ENCODE data around the gene DCDC2C. TPM values are rescaled to one million over a fixed set of nuclear protein-coding genes. Genes with fewer than 3 reads are reported as not detected.

Gene DCDC2C
- total and polyA plus RNA-seq, 2 donors: 0.21 to 0.38 TPM

DNA sequence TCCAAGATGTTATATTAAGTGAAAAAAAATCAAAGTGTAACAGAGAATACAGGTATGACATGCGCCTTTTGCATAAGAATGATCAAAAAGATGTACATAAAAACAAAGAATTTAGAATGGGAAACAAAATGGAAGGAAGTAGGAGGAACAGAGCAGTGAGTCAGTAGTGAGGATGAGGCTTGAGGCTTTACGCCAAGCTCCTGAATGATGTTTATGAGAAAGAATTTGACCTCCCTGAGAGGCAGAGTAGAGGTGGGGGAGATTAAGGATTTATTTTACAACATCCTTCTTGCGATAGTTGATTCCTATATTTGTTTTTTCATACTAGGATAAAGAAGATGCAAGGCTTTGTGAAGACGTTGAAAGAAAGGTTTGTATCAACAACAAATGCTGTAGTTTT, 81.4 kb downstream of the DCDC2C start:
- H3K9me3 ChIP-seq (ENCODE audit: control insufficient read depth in 2 of 2, insufficient read depth in 1 of 2, low read length in 1 of 2): peaks cover 0 to 1% of the 10 kb centered on the region in 2 donors
- WGBS: 94% methylated on average over 4 of the region's 4 CpGs
- no peaks in the 10 kb centered on the region for H3K4me1 ChIP-seq (ENCODE audit: control insufficient read depth in 2 of 2, insufficient read depth in 2 of 2, low read length in 2 of 2)

DNA sequence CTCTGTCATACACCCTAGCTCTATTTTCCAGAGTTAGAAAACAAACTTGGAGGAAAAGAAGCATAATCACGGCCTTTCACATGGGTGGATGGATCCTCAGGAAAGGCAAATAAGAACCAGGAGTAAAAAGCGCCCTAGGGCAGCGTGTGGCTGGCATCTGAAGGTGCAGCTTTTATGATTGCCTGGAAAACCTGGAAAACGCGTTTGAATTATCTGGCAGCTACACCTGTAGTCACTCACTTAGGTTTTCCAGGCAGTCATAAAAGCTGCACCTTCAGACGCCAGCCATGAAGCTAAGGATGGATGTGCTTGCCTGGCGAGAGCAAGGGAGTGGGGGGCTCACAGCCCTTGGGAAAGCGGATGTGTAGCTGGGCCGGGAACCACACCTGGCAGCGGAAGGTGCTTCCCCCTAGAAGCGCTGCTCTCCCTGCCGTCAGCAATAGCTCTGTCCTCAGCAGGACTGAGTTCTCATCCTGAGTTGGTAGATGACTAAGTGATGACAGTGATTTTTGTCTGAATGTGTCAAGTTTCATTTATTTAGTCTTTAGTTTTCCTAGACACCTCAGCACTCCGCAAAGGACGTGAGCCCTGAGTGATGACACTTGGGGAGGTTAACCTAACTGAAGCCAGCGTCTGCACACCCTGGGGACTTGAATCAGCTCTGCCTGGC, 82.0 kb downstream of the DCDC2C start:
- H3K4me3 ChIP-seq (ENCODE audit: low read length in 2 of 2): no peak overlapping the region
- 93% methylated on average over 15 of the region's 15 CpGs for WGBS
- no peaks in the 10 kb centered on the region for H3K27me3 ChIP-seq (ENCODE audit: control insufficient read depth in 2 of 2, insufficient read depth in 1 of 2, low read length in 1 of 2)
- no peaks in the 10 kb centered on the region for H3K36me3 ChIP-seq (ENCODE audit: control insufficient read depth in 2 of 2, insufficient read depth in 2 of 2, low read length in 1 of 2)
- peak overlapping the region in 1 of 2 donors; percentile 26 for H3K27ac ChIP-seq (ENCODE audit: low read depth in 1 of 2, low read length in 1 of 2)
- DNase-seq (ENCODE audit: low read depth in 6 of 9, low spot score in 9 of 9): no peak
- H3K4me1 ChIP-seq (ENCODE audit: control insufficient read depth in 2 of 2, insufficient read depth in 2 of 2, low read length in 2 of 2): no peaks in the 10 kb centered on the region
- peaks cover 0 to 1% of the 10 kb centered on the region in 2 donors for H3K9me3 ChIP-seq (ENCODE audit: control insufficient read depth in 2 of 2, insufficient read depth in 1 of 2, low read length in 1 of 2)

More for the DNA sequence above, 81.4 kb downstream of the DCDC2C start:
- Histone ChIP-seq H3K27me3 (ENCODE audit: control insufficient read depth in 2 of 2, insufficient read depth in 1 of 2, low read length in 1 of 2) (no peaks in the 10 kb centered on the region), H3K27ac (ENCODE audit: low read depth in 1 of 2, low read length in 1 of 2) (no peak overlapping the region), H3K4me3 (ENCODE audit: low read length in 2 of 2) (no peak overlapping the region), H3K36me3 (ENCODE audit: control insufficient read depth in 2 of 2, insufficient read depth in 2 of 2, low read length in 1 of 2) (no peaks in the 10 kb centered on the region)
- DNase-seq (ENCODE audit: low read depth in 6 of 9, low spot score in 9 of 9): no peak

DNA sequence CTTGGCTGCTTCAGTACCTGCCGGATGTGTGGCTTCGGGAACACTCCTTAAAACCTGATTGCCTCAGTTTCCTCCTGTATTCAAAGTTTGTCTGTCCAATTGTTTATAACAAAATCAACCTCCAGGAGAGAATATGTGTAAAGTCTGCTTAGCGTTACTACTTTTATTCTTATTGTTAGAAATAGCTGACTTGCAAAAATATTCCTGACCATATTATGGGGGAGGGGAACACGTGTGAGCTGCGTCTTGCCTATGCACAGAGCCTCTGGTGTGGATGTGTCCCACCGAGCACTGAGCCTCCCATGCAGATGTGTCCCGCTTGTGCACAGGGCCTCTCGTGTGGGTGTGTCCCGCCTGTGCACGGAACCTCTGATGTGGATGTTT, 82.5 kb downstream of the DCDC2C start:
- DNase-seq (ENCODE audit: low read depth in 6 of 9, low spot score in 9 of 9): no peak
- peaks cover 0 to 1% of the 10 kb centered on the region in 2 donors for H3K9me3 ChIP-seq (ENCODE audit: control insufficient read depth in 2 of 2, insufficient read depth in 1 of 2, low read length in 1 of 2)
- H3K36me3 ChIP-seq (ENCODE audit: control insufficient read depth in 2 of 2, insufficient read depth in 2 of 2, low read length in 1 of 2): no peaks in the 10 kb centered on the region
- peak overlapping the region in 1 of 2 donors; percentile 26 for H3K27ac ChIP-seq (ENCODE audit: low read depth in 1 of 2, low read length in 1 of 2)
- H3K27me3 ChIP-seq (ENCODE audit: control insufficient read depth in 2 of 2, insufficient read depth in 1 of 2, low read length in 1 of 2): no peaks in the 10 kb centered on the region
- H3K4me3 ChIP-seq (ENCODE audit: low read length in 2 of 2): no peak overlapping the region
- no peaks in the 10 kb centered on the region for H3K4me1 ChIP-seq (ENCODE audit: control insufficient read depth in 2 of 2, insufficient read depth in 2 of 2, low read length in 2 of 2)
- 96% methylated on average over 10 of the region's 10 CpGs for WGBS

DNA sequence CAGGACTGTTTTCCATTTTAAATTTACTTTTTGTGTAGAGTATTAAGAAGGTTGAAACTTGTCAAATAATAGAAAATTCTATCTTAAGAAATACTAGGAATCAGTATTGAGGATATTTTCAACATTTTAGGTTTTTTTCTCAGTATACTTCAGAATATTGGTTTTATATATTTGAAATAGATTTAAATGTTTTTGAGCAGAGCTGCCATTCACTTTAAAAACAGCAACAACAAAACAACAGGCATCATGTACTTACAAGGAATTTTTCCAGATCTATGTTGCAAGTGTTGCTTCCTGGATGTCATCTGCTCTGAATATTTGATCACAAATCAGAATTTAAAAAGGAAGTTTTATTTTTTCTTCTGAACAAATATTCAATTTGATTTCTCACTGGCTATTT, 84.4 kb downstream of the DCDC2C start:
- no peak overlapping the region for H3K27ac ChIP-seq (ENCODE audit: low read depth in 1 of 2, low read length in 1 of 2)

DNA sequence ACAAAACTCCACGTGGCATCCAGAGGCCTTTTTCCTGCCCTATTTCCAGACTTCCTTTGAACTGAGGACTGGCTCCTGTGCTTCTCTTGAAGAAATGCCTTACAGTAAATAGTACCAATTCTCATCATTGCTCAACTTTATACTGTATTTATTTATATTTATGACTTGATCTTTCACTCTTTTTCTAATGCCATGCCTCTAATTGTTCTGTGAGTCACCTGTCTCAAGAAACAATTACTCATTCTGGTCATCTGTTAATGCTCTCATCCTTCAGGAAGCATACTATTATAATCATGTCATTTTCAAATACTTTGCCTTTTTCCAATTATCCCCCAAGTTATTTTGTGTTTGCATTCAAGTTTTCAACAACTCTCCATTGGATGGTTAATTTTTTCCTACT, 85.9 kb downstream of the DCDC2C start:
- Histone ChIP-seq H3K9me3 (ENCODE audit: control insufficient read depth in 2 of 2, insufficient read depth in 1 of 2, low read length in 1 of 2) (peaks cover 0 to 1% of the 10 kb centered on the region in 2 donors), H3K4me3 (ENCODE audit: low read length in 2 of 2) (no peak overlapping the region), H3K27me3 (ENCODE audit: control insufficient read depth in 2 of 2, insufficient read depth in 1 of 2, low read length in 1 of 2) (no peaks in the 10 kb centered on the region), H3K27ac (ENCODE audit: low read depth in 1 of 2, low read length in 1 of 2) (no peak overlapping the region), H3K4me1 (ENCODE audit: control insufficient read depth in 2 of 2, insufficient read depth in 2 of 2, low read length in 2 of 2) (no peaks in the 10 kb centered on the region), H3K36me3 (ENCODE audit: control insufficient read depth in 2 of 2, insufficient read depth in 2 of 2, low read length in 1 of 2) (no peaks in the 10 kb centered on the region)
- DNase-seq (ENCODE audit: low read depth in 6 of 9, low spot score in 9 of 9): no peak
- 43% methylated on average over 1 of the region's 1 CpG for WGBS

More for the DNA sequence above, 84.4 kb downstream of the DCDC2C start:
- Histone ChIP-seq H3K9me3 (ENCODE audit: control insufficient read depth in 2 of 2, insufficient read depth in 1 of 2, low read length in 1 of 2) (peaks cover 0 to 1% of the 10 kb centered on the region in 2 donors), H3K4me3 (ENCODE audit: low read length in 2 of 2) (no peak overlapping the region), H3K4me1 (ENCODE audit: control insufficient read depth in 2 of 2, insufficient read depth in 2 of 2, low read length in 2 of 2) (no peaks in the 10 kb centered on the region), H3K36me3 (ENCODE audit: control insufficient read depth in 2 of 2, insufficient read depth in 2 of 2, low read length in 1 of 2) (no peaks in the 10 kb centered on the region), H3K27me3 (ENCODE audit: control insufficient read depth in 2 of 2, insufficient read depth in 1 of 2, low read length in 1 of 2) (no peaks in the 10 kb centered on the region)
- DNase-seq (ENCODE audit: low read depth in 6 of 9, low spot score in 9 of 9): no peak

DNA sequence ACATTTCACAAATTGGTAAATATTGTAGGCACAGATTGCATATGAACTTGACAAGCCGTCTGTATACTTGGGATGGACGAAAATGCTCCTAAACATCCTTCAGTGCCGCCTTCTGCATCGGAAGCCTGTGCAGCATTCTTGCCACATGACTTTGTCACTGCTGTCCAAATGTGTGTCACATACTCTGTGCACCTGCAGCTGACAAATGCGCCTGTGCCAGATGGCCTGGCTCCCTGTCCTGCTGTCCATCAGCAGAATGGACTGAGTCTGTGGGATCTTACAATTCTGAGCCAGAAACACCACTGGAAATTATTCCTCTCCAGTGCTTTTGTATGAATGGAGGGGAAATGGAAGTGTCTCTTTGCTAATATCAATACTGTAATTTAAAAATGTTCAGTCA, 89.9 kb downstream of the DCDC2C start:
- H3K36me3 ChIP-seq (ENCODE audit: control insufficient read depth in 2 of 2, insufficient read depth in 2 of 2, low read length in 1 of 2): no peaks in the 10 kb centered on the region

DNA sequence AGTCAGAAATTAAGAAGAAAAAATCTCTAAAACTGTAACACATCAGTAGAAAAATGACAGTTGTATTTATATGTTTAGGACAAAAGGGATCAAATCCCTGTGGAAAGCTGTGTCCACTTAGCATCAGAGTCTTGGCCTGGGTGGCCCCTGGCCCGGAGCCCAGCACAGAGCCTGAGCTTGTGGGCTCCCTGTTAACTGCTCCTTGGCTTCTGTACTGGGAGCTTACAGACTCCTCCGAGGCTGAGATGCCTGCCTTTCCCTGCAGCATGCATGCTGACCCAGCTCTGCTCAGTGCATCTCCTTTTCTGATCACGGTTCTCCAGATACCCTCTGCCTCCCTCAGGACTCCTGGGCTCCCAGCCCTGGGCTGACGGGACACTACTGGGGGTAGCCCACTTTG, 98.1 kb downstream of the DCDC2C start:
- DNase-seq (ENCODE audit: low read depth in 6 of 9, low spot score in 9 of 9): no peak
- 88% methylated on average over 4 of the region's 4 CpGs for WGBS
- Histone ChIP-seq H3K27me3 (ENCODE audit: control insufficient read depth in 2 of 2, insufficient read depth in 1 of 2, low read length in 1 of 2) (no peaks in the 10 kb centered on the region), H3K4me3 (ENCODE audit: low read length in 2 of 2) (no peak overlapping the region), H3K9me3 (ENCODE audit: control insufficient read depth in 2 of 2, insufficient read depth in 1 of 2, low read length in 1 of 2) (no peaks in the 10 kb centered on the region), H3K4me1 (ENCODE audit: control insufficient read depth in 2 of 2, insufficient read depth in 2 of 2, low read length in 2 of 2) (no peaks in the 10 kb centered on the region), H3K27ac (ENCODE audit: low read depth in 1 of 2, low read length in 1 of 2) (no peak overlapping the region), H3K36me3 (ENCODE audit: control insufficient read depth in 2 of 2, insufficient read depth in 2 of 2, low read length in 1 of 2) (no peaks in the 10 kb centered on the region)

More for the DNA sequence above, 89.9 kb downstream of the DCDC2C start:
- DNase-seq (ENCODE audit: low read depth in 6 of 9, low spot score in 9 of 9): no peak
- Histone ChIP-seq H3K27me3 (ENCODE audit: control insufficient read depth in 2 of 2, insufficient read depth in 1 of 2, low read length in 1 of 2) (no peaks in the 10 kb centered on the region), H3K4me1 (ENCODE audit: control insufficient read depth in 2 of 2, insufficient read depth in 2 of 2, low read length in 2 of 2) (no peaks in the 10 kb centered on the region), H3K4me3 (ENCODE audit: low read length in 2 of 2) (no peak overlapping the region), H3K27ac (ENCODE audit: low read depth in 1 of 2, low read length in 1 of 2) (no peak overlapping the region), H3K9me3 (ENCODE audit: control insufficient read depth in 2 of 2, insufficient read depth in 1 of 2, low read length in 1 of 2) (no peaks in the 10 kb centered on the region)
- WGBS: 96% methylated on average over 5 of the region's 5 CpGs

DNA sequence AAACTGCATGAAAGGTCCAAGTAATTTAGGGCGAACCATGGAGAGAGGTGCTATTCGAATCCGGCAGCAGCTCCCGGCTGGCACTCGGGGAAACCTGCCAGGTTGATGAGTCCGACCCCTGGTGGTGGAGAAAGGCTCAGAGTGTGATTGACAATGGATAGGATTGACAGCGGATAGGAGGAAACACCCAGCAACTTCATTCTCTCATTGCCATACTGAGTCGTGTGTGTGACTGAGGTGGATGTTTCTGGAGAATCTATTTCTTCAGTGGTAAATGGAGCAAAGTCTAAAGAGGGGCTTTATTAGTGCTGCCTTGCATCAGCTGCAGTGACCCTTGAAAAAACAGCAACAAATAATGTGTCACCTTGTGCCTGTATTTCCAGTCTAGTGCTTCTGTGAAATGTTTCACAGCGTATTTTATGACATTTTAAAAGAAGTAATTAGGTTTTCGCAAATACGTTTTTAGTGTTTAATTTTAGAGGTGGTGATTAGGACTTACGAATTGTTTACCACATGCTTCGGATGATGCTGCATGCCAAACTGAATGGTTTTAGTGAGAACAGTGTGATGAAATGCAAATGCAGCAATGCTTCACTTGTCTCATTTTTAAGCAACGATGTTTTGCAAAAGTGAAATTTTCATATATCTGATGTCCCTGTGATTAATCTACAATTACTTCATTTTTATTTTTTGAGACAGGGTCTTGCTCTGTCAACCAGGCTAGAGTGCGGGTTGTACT, 102.0 kb downstream of the DCDC2C start:
- H3K36me3 ChIP-seq (ENCODE audit: control insufficient read depth in 2 of 2, insufficient read depth in 2 of 2, low read length in 1 of 2): no peaks in the 10 kb centered on the region
- WGBS: 70% methylated on average over 15 of the region's 15 CpGs
- no peaks in the 10 kb centered on the region for H3K4me1 ChIP-seq (ENCODE audit: control insufficient read depth in 2 of 2, insufficient read depth in 2 of 2, low read length in 2 of 2)
- DNase-seq (ENCODE audit: low read depth in 6 of 9, low spot score in 9 of 9): peak in 1 of 9 donors; percentile 8
- H3K27me3 ChIP-seq (ENCODE audit: control insufficient read depth in 2 of 2, insufficient read depth in 1 of 2, low read length in 1 of 2): no peaks in the 10 kb centered on the region
- no peaks in the 10 kb centered on the region for H3K9me3 ChIP-seq (ENCODE audit: control insufficient read depth in 2 of 2, insufficient read depth in 1 of 2, low read length in 1 of 2)
- no peak overlapping the region for H3K4me3 ChIP-seq (ENCODE audit: low read length in 2 of 2)
- H3K27ac ChIP-seq (ENCODE audit: low read depth in 1 of 2, low read length in 1 of 2): no peak overlapping the region

DNA sequence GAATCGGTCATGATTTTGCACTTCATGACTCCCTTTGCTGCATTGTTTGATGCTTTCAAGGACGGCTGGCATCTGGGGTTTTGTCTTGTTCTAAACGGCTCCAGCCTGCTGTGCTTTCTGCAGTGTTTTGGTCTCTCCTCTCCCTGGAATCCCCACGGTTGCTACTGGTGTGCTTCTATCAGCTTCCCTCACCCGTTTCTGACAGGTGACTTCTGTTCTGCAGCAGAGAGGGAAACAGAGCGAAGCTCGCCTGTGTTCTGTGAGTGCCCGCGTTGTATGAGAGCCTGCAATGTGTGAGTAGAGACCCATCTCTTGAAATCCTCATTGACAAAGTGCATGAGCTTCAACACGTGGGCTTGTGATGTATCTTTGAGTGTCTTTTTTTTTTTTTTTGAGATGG, 102.8 kb downstream of the DCDC2C start:
- no peaks in the 10 kb centered on the region for H3K36me3 ChIP-seq (ENCODE audit: control insufficient read depth in 2 of 2, insufficient read depth in 2 of 2, low read length in 1 of 2)
- DNase-seq (ENCODE audit: low read depth in 6 of 9, low spot score in 9 of 9): no peak
- H3K4me1 ChIP-seq (ENCODE audit: control insufficient read depth in 2 of 2, insufficient read depth in 2 of 2, low read length in 2 of 2): no peaks in the 10 kb centered on the region
- WGBS: 91% methylated on average over 10 of the region's 10 CpGs
- H3K27ac ChIP-seq (ENCODE audit: low read depth in 1 of 2, low read length in 1 of 2): no peak overlapping the region
- no peaks in the 10 kb centered on the region for H3K9me3 ChIP-seq (ENCODE audit: control insufficient read depth in 2 of 2, insufficient read depth in 1 of 2, low read length in 1 of 2)
- no peak overlapping the region for H3K4me3 ChIP-seq (ENCODE audit: low read length in 2 of 2)
- H3K27me3 ChIP-seq (ENCODE audit: control insufficient read depth in 2 of 2, insufficient read depth in 1 of 2, low read length in 1 of 2): no peaks in the 10 kb centered on the region

Data from thymus (tissue), 11 donors.